ENCODE measurements around the gene TAS2R30. TPM values are rescaled to one million over a fixed set of nuclear protein-coding genes. Genes with fewer than 3 reads are reported as not detected.

Gene TAS2R30
- total and polyA plus RNA-seq, 9 of the 15 experiments (the other 6 are each of a cell fraction or from before 2014, with no cell fraction given) = 0.11 to 4.0 (median 0.99) TPM; not detected in 3

GRCh38 chr12:11178250-11178649, 43.8 kb upstream of the TAS2R30 start:
- no peak for ATAC-seq
- WGBS (ENCODE audit: insufficient coverage, low coverage, missing lambda C conversion rate) = no CpG with 5 or more reads among the region's 1 CpG
- Histone ChIP-seq H3K9me3 (replicated peaks; ENCODE audit: control insufficient read depth, insufficient read depth, low read depth, low read length) (no peaks in the 10 kb centered on the region), H3K36me3 (ENCODE audit: control insufficient read depth, insufficient read depth, low read length) (peaks cover 7% of the 10 kb centered on the region; the same call in 1 of the 3 replicates), H3K27ac (ENCODE audit: extremely low read depth, low read depth, low read length) (no peak overlapping the region), H2AFZ (ENCODE audit: low read depth, low read length) (no peak overlapping the region), H3K9me1 (ENCODE audit: control insufficient read depth, insufficient read depth, low read length) (no peaks in the 10 kb centered on the region), H3K4me3 (no peak overlapping the region), H4K20me1 (replicated peaks; ENCODE audit: control insufficient read depth, insufficient read depth, low read length) (no peaks in the 10 kb centered on the region), H3K4me1 (replicated peaks in 1 of 2; ENCODE audit: control insufficient read depth in 2 of 2, insufficient read depth in 2 of 2, low read length in 2 of 2) (peaks cover 0 to 3% of the 10 kb centered on the region in 2 experiments; a peak in 1 of 5 replicates), H3K79me2 (ENCODE audit: control insufficient read depth, insufficient read depth, low read length) (peaks cover 16% of the 10 kb centered on the region), H3K4me2 (ENCODE audit: insufficient read depth, low read length) (no peak overlapping the region), H3K9ac (ENCODE audit: insufficient read depth in 1 of 2, low read depth in 2 of 2, low read length in 2 of 2) (no peak overlapping the region), H3K27me3 (ENCODE audit: control insufficient read depth in 2 of 2, insufficient read depth in 2 of 2, low read length in 2 of 2) (no peaks in the 10 kb centered on the region)
- TF ChIP-seq ZNF436 (CRISPR knock-in tag; IDR thresholded peaks at IDR 0.05) (no peak), WHSC1 (IDR thresholded peaks at IDR 0.05; ENCODE audit: low read length) (no peak), RNF2 (IDR thresholded peaks at IDR 0.05) (no peak), CSDE1 (IDR thresholded peaks at IDR 0.05) (no peak), KAT2B (IDR thresholded peaks at IDR 0.05; ENCODE audit: low read depth, low read length) (no peak), ZSCAN32 (CRISPR knock-in tag; IDR thresholded peaks at IDR 0.05) (no peak), HOXB6 (CRISPR knock-in tag; IDR thresholded peaks at IDR 0.05; ENCODE audit: borderline replicate concordance) (no peak), GTF2A2 (tag; IDR thresholded peaks at IDR 0.05) (no peak)
- ChIA-PET POLR2A (no interaction called here), CTCF (ENCODE audit: low intra/inter-chr PET ratio) (no interaction called here)
- intact Hi-C loops (cut with micrococcal nuclease) = no loop called here
- no peak for DNase-seq (ENCODE audit: extremely low read depth in 1 of 4, low spot score in 3 of 4)
- no TSS peak for BruUV-seq (replicated peaks)
- in situ Hi-C loops (cut with MboI) = no loop called here
- FAIRE-seq = no peak

GRCh38 chr12:11174022-11174421, 39.6 kb upstream of the TAS2R30 start:
- WGBS (ENCODE audit: insufficient coverage, low coverage, missing lambda C conversion rate) = 100% methylated on average over 2 of the region's 2 CpGs
- 0 out of 2 replicates have a peak, but pooled peaks cover 3% of the 10 kb centered on the region for H4K20me1 ChIP-seq (replicated peaks; ENCODE audit: control insufficient read depth, insufficient read depth, low read length)
- no peaks in the 10 kb centered on the region for H3K9me3 ChIP-seq (replicated peaks; ENCODE audit: control insufficient read depth, insufficient read depth, low read depth, low read length)
- H3K9me1 ChIP-seq (ENCODE audit: control insufficient read depth, insufficient read depth, low read length) = no peaks in the 10 kb centered on the region
- no peak overlapping the region; a peak in 1 of 4 replicates for H3K9ac ChIP-seq (ENCODE audit: insufficient read depth in 1 of 2, low read depth in 2 of 2, low read length in 2 of 2)
- no peak for DNase-seq (ENCODE audit: extremely low read depth in 1 of 4, low spot score in 3 of 4)
- intact Hi-C loops (cut with micrococcal nuclease) = no loop called here
- no peaks in the 10 kb centered on the region for H3K27me3 ChIP-seq (ENCODE audit: control insufficient read depth in 2 of 2, insufficient read depth in 2 of 2, low read length in 2 of 2)
- peaks cover 58% of the 10 kb centered on the region for H3K79me2 ChIP-seq (ENCODE audit: control insufficient read depth, insufficient read depth, low read length)
- in situ Hi-C loops (cut with MboI) = no loop called here
- ATAC-seq = no peak
- no TSS peak for BruUV-seq (replicated peaks)
- POLR2A ChIA-PET = no interaction called here
- peaks cover 19% of the 10 kb centered on the region; the same call in 2 of the 3 replicates for H3K36me3 ChIP-seq (ENCODE audit: control insufficient read depth, insufficient read depth, low read length)
- no peak overlapping the region for H3K27ac ChIP-seq (ENCODE audit: extremely low read depth, low read depth, low read length)
- FAIRE-seq = no peak
- peaks cover 6 to 12% of the 10 kb centered on the region in 2 experiments; a peak in 4 of 5 replicates for H3K4me1 ChIP-seq (replicated peaks in 1 of 2; ENCODE audit: control insufficient read depth in 2 of 2, insufficient read depth in 2 of 2, low read length in 2 of 2)
- CTCF ChIA-PET (ENCODE audit: low intra/inter-chr PET ratio) = no interaction called here
- H2AFZ ChIP-seq (ENCODE audit: low read depth, low read length) = no peak overlapping the region
- no peak overlapping the region for H3K4me3 ChIP-seq
- no peak overlapping the region for H3K4me2 ChIP-seq (ENCODE audit: insufficient read depth, low read length)
- TF ChIP-seq ZNF79 (CRISPR knock-in tag; IDR thresholded peaks at IDR 0.05; ENCODE audit: low read depth) = no peak
- TF ChIP-seq CEBPG (CRISPR knock-in tag; IDR thresholded peaks at IDR 0.05) = no peak
- peak; percentile 7 to 83; a peak in 2 of 4 replicates for TF ChIP-seq CEBPG (tag; conservative IDR thresholded peaks at IDR 0.05 in 1 of 2, IDR thresholded peaks at IDR 0.05 in 1 of 2)
- TF ChIP-seq, protein P1, sequence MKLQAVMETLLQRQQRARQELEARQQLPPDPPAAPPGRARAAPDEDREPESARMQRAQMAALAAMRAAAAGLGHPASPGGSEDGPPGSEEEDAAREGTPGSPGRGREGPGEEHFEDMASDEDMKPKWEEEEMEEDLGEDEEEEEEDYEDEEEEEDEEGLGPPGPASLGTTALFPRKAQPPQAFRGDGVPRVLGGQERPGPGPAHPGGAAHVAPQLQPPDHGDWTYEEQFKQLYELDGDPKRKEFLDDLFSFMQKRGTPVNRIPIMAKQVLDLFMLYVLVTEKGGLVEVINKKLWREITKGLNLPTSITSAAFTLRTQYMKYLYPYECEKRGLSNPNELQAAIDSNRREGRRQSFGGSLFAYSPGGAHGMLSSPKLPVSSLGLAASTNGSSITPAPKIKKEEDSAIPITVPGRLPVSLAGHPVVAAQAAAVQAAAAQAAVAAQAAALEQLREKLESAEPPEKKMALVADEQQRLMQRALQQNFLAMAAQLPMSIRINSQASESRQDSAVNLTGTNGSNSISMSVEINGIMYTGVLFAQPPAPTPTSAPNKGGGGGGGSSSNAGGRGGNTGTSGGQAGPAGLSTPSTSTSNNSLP (IDR thresholded peaks at IDR 0.05; ENCODE audit: borderline replicate concordance, low read depth, low read length) = no peak
- no peak for TF ChIP-seq ZBTB12 (CRISPR knock-in tag; IDR thresholded peaks at IDR 0.05)
- TF ChIP-seq SOX6 (IDR thresholded peaks at IDR 0.05) = peak; percentile 56; the same call in 1 of the 2 replicates
